HEK293T (cell line): ENCODE measurements around the gene OCA2.

ENCODE experiments used
- CTCF ChIA-PET: fragments of 350-600 bp; formaldehyde crosslinking; extraction: SDS; loops from one replicate; lab custom pipeline; 2021; ENCODE audit warnings: antibody characterized with exemption, inconsistent platforms; lab: Yijun Ruan, JAX
- POLR2A ChIA-PET: fragments of 350-600 bp; formaldehyde crosslinking; extraction: SDS; loops from one replicate; lab custom pipeline; 2020; ENCODE audit warnings: antibody characterized with exemption, inconsistent platforms; lab: Yijun Ruan, JAX
- DNase-seq: peaks from one replicate; pipeline ENCODE4 v3.0.0; 2012; ENCODE audit warnings: mixed read lengths; ENCODE audit errors: extremely low spot score
- ARNT ChIP-seq: fragments of 450-650 bp; IDR thresholded peaks from 2 replicates; pipeline ENCODE4 v1.6.1; 2017; ENCODE audit warnings: mild to moderate bottlenecking
- BHLHE40 ChIP-seq: fragments of 450-650 bp; IDR thresholded peaks from 2 replicates; pipeline ENCODE4 v1.6.1; 2016; ENCODE audit warnings: mild to moderate bottlenecking, moderate library complexity, borderline replicate concordance
- CTBP1 ChIP-seq: fragments of 450-650 bp; IDR thresholded peaks from 2 replicates; pipeline ENCODE4 v1.6.1; 2016; ENCODE audit warnings: borderline replicate concordance
- ELF4 ChIP-seq: fragments of 450-650 bp; IDR thresholded peaks from 2 replicates; pipeline ENCODE4 v1.6.1; 2017; ENCODE audit warnings: antibody characterized with exemption
- FOXA1 ChIP-seq: fragments of 450-650 bp; IDR thresholded peaks from 2 replicates; pipeline ENCODE4 v1.6.1; 2016; ENCODE audit warnings: mild to moderate bottlenecking
- FOXK2 ChIP-seq: fragments of 450-650 bp; IDR thresholded peaks from 2 replicates; pipeline ENCODE4 v1.6.1; 2016; ENCODE audit warnings: mild to moderate bottlenecking
- FOXM1 ChIP-seq: fragments of 450-650 bp; IDR thresholded peaks from 2 replicates; pipeline ENCODE4 v1.6.1; 2017; ENCODE audit warnings: mild to moderate bottlenecking, borderline replicate concordance
- HDGF ChIP-seq: fragments of 450-650 bp; IDR thresholded peaks from 2 replicates; pipeline ENCODE4 v1.6.1; 2017; ENCODE audit warnings: antibody characterized with exemption, borderline replicate concordance
- L3MBTL2 ChIP-seq: fragments of 450-650 bp; conservative IDR thresholded peaks from 2 replicates; pipeline ENCODE4 v1.6.1; 2016; ENCODE audit warnings: mild to moderate bottlenecking
- LEF1 ChIP-seq: fragments of 450-650 bp; IDR thresholded peaks from 2 replicates; pipeline ENCODE4 v1.6.1; 2017; ENCODE audit warnings: mild to moderate bottlenecking, borderline replicate concordance
- NFRKB ChIP-seq: fragments of 450-650 bp; IDR thresholded peaks from 2 replicates; pipeline ENCODE4 v1.6.1; 2016; ENCODE audit warnings: mild to moderate bottlenecking, moderate library complexity
- SP1 ChIP-seq: fragments of 450-650 bp; IDR thresholded peaks from 2 replicates; pipeline ENCODE4 v1.6.1; 2017
- SUZ12 ChIP-seq: fragments of 450-650 bp; IDR thresholded peaks from 2 replicates; pipeline ENCODE4 v1.6.1; 2016; ENCODE audit warnings: mild to moderate bottlenecking
- TARDBP ChIP-seq: fragments of 450-650 bp; IDR thresholded peaks from 2 replicates; pipeline ENCODE4 v1.6.1; 2016
- ZNF384 ChIP-seq: fragments of 450-650 bp; IDR thresholded peaks from 2 replicates; pipeline ENCODE4 v1.6.1; 2016
- TF ChIP-seq, protein P1 (sequence below): fragments of 450-650 bp; IDR thresholded peaks from 2 replicates; pipeline ENCODE4 v1.6.1; 2016

OCA2 gene

GRCh38 chr15:27842526-27842925 is 256.6 kb downstream of the OCA2 start:
- ChIA-PET POLR2A (no interaction called here), CTCF (no interaction called here)
- TF ChIP-seq L3MBTL2, result no peak
- no peak for TF ChIP-seq FOXM1
- DNase-seq, result no peak

DNA sequence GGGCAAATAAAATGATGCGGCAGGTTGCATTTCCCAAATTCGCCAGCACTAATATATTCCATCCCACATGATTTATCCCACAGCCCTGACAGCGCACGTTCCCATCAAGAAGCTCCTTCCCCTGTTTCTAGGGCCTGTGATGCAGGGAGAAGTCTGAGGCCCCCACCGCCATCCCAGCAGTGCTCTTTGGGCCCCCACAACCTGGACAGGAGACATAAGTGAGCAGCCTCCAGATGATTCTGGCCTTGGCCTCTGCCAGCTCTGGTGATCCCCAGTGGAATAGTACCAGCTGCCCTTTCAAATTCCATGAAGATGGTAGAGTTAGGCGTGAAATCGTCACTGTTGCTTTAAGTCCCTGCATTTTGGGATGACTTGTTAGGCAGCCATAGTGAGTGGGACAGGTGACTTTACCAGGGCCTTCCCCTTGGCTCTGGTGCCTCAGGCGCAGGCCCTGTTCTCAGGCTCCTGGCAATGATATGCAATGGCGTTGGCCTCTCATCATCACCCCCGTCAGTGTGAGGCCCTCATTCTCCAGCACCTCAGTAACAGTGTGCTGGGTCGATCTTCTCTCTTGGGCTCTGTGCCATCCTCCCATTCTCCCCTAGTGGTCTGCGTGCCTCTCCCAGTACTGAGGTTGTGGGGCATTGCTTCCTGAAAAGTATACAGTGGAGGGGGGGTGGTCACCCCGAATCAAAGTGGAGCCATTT is 263.7 kb downstream of the OCA2 start:
- ChIA-PET POLR2A (no interaction called here), CTCF (no interaction called here)
- TF ChIP-seq SUZ12 (no peak), TARDBP (no peak), SP1 (no peak), BHLHE40 (no peak), ARNT (no peak), NFRKB (no peak), CTBP1 (no peak), HDGF (no peak)
- TF ChIP-seq, protein P1, sequence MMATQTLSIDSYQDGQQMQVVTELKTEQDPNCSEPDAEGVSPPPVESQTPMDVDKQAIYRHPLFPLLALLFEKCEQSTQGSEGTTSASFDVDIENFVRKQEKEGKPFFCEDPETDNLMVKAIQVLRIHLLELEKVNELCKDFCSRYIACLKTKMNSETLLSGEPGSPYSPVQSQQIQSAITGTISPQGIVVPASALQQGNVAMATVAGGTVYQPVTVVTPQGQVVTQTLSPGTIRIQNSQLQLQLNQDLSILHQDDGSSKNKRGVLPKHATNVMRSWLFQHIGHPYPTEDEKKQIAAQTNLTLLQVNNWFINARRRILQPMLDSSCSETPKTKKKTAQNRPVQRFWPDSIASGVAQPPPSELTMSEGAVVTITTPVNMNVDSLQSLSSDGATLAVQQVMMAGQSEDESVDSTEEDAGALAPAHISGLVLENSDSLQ, result no peak
- DNase-seq, result no peak

DNA sequence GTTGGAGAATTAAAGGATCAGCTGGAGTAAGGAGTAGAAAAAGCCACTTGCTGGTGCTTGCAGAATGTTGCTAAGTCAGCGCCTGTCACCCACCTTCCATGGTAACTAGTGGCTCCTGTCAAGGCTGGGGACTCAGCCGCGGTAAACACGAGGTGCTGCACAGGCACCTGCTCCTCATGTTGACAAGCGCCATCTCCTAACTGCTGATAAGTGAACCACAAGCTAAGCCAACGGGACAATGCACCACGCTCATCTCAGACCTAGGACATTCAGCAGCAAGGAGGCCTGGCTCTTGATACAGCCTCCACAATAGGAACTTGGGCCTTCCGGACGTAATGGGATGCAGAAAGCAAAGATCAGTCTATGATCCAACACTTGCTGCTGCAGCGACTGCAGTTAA is 264.4 kb downstream of the OCA2 start:
- ChIA-PET CTCF (no interaction called here), POLR2A (no interaction called here)
- TF ChIP-seq SP1 (no peak), FOXA1 (no peak), SUZ12 (no peak), BHLHE40 (no peak), FOXM1 (no peak), FOXK2 (no peak), ZNF384 (no peak), LEF1 (no peak), NFRKB (no peak), TARDBP (no peak)
- TF ChIP-seq, protein P1, result no peak
- no peak for DNase-seq

DNA sequence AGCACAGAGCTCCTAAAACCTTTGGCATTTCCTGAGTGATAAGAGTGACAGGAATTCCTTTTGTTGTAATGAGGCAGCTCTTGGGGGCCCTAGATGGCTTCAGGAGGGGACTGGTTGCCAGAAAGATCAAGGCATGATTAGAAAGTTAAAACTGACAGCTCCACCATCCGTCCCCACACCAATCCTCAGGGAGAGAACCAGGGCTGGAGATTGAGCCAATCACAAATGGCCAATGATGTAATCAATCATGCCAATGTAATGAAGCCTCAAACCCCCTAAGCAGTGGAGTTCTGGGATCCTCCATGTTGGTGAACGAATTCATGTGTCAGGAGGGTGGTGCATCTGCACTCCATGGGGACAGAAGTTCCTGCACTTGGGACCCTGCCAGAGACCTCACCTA is 265.1 kb downstream of the OCA2 start:
- TF ChIP-seq HDGF, result no peak
- no peak for TF ChIP-seq FOXM1
- TF ChIP-seq LEF1, result no peak
- TF ChIP-seq ZNF384, result no peak
- TF ChIP-seq SP1, result no peak
- TF ChIP-seq TARDBP, result no peak
- TF ChIP-seq L3MBTL2, result no peak
- no peak for TF ChIP-seq NFRKB
- no peak for TF ChIP-seq SUZ12
- TF ChIP-seq BHLHE40, result no peak
- TF ChIP-seq CTBP1, result no peak
- TF ChIP-seq ELF4, result no peak
- TF ChIP-seq ARNT, result no peak
- TF ChIP-seq, protein P1, result no peak
- TF ChIP-seq FOXA1, result no peak
- no peak for TF ChIP-seq FOXK2
- ChIA-PET CTCF (no interaction called here), POLR2A (no interaction called here)
- DNase-seq, result no peak

- no peak for TF ChIP-seq HDGF
- TF ChIP-seq FOXK2, result no peak
- TF ChIP-seq ELF4, result no peak
- TF ChIP-seq FOXA1, result no peak
- no peak for TF ChIP-seq SP1
- TF ChIP-seq, protein P1, result no peak
- TF ChIP-seq ARNT, result no peak
- TF ChIP-seq ZNF384, result no peak
- TF ChIP-seq BHLHE40, result no peak
- no peak for TF ChIP-seq SUZ12
- TF ChIP-seq CTBP1, result no peak
- no peak for TF ChIP-seq NFRKB
- no peak for TF ChIP-seq L3MBTL2
- no peak for TF ChIP-seq LEF1
- no peak for TF ChIP-seq TARDBP
- TF ChIP-seq FOXM1, result no peak
- ChIA-PET CTCF (interaction anchor here (0.6 kb wide), 1 partner anchor 66 kb away, joined by 3 read pairs; no protein-coding TSS in a partner anchor), POLR2A (no interaction called here)
- no peak for DNase-seq
Measured at GRCh38 chr15:27833178-27833577, 265.9 kb downstream of the OCA2 start.

GRCh38 chr15:27832237-27832596 is 266.9 kb downstream of the OCA2 start:
- ChIA-PET POLR2A (no interaction called here), CTCF (no interaction called here)
- TF ChIP-seq TARDBP (no peak), FOXK2 (no peak), LEF1 (no peak)
- TF ChIP-seq, protein P1, result no peak
- no peak for DNase-seq
